ENCODE measurements around the gene WSB1.

DNA sequence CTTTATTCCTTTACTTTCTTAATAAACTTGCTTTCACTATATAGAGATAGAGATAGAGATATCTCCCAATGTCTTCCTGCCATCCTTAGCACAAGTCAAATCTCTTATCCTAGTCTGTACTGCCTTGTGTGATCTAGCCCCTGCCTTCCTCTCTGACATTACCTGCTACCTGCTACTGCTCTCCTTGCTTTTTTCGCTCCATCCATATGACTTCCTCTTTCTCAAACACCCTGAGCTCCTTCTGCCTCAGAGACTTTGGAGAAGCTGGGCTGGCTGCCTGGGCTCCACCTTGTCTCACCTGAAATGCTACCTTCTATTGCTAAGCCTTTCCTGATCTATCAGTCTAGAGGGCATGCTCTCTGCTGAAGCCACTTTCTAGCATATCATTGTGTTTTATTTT is 24.7 kb upstream of the WSB1 start:
- TF ChIP-seq, protein P1, sequence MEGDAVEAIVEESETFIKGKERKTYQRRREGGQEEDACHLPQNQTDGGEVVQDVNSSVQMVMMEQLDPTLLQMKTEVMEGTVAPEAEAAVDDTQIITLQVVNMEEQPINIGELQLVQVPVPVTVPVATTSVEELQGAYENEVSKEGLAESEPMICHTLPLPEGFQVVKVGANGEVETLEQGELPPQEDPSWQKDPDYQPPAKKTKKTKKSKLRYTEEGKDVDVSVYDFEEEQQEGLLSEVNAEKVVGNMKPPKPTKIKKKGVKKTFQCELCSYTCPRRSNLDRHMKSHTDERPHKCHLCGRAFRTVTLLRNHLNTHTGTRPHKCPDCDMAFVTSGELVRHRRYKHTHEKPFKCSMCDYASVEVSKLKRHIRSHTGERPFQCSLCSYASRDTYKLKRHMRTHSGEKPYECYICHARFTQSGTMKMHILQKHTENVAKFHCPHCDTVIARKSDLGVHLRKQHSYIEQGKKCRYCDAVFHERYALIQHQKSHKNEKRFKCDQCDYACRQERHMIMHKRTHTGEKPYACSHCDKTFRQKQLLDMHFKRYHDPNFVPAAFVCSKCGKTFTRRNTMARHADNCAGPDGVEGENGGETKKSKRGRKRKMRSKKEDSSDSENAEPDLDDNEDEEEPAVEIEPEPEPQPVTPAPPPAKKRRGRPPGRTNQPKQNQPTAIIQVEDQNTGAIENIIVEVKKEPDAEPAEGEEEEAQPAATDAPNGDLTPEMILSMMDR (IDR thresholded peaks at IDR 0.05), result no peak
- TF ChIP-seq POLR2AphosphoS5 (IDR thresholded peaks at IDR 0.05) (no peak), EP300 (IDR thresholded peaks at IDR 0.05) (no peak), POLR2A (IDR thresholded peaks at IDR 0.05) (no peak)

Measured in stomach (tissue), 4 donors.